Activated T-helper 17 cell treated with anti-CD3 and anti-CD28 coated beads, Interleukin-2, amount 50 U/mL, for 72 hours (primary cell): ENCODE data around the gene TMEM184A. TPM values are rescaled to one million over a fixed set of nuclear protein-coding genes. Genes with fewer than 3 reads are reported as not detected.

ENCODE experiments used
- ATAC-seq: fragments of 150-1000 bp; cut with Tn5 transposase; replicated peaks from 2 replicates; pipeline ENCODE4 v1.10.0; 2021; ENCODE audit warnings: mild to moderate bottlenecking, moderate library complexity
- H3K27ac Mint-ChIP-seq: one replicate; pipeline ENCODE4 v1.8.0; 2022; ENCODE audit warnings: mixed read lengths
- H3K27me3 Mint-ChIP-seq: one replicate; pipeline ENCODE4 v1.8.0; 2022; ENCODE audit warnings: mixed read lengths
- H3K36me3 Mint-ChIP-seq: one replicate; pipeline ENCODE4 v1.8.0; 2022; ENCODE audit warnings: low read depth, mild to moderate bottlenecking, mixed read lengths
- H3K4me1 Mint-ChIP-seq: one replicate; pipeline ENCODE4 v1.8.0; 2022; ENCODE audit warnings: mixed read lengths
- H3K4me3 Mint-ChIP-seq: one replicate; pipeline ENCODE4 v1.8.0; 2022; ENCODE audit warnings: mild to moderate bottlenecking, mixed read lengths
- H3K9me3 Mint-ChIP-seq: one replicate; pipeline ENCODE4 v1.8.0; 2022; ENCODE audit warnings: mixed read lengths
- total RNA-seq, 2 donors: library from RNA; stranded (reverse); gene quantifications; one replicate each; pipeline ENCODE4 v1.2.3, GENCODE V29; 2022

Gene TMEM184A
- total RNA-seq, 2 donors from 2014 or later, result not detected

DNA sequence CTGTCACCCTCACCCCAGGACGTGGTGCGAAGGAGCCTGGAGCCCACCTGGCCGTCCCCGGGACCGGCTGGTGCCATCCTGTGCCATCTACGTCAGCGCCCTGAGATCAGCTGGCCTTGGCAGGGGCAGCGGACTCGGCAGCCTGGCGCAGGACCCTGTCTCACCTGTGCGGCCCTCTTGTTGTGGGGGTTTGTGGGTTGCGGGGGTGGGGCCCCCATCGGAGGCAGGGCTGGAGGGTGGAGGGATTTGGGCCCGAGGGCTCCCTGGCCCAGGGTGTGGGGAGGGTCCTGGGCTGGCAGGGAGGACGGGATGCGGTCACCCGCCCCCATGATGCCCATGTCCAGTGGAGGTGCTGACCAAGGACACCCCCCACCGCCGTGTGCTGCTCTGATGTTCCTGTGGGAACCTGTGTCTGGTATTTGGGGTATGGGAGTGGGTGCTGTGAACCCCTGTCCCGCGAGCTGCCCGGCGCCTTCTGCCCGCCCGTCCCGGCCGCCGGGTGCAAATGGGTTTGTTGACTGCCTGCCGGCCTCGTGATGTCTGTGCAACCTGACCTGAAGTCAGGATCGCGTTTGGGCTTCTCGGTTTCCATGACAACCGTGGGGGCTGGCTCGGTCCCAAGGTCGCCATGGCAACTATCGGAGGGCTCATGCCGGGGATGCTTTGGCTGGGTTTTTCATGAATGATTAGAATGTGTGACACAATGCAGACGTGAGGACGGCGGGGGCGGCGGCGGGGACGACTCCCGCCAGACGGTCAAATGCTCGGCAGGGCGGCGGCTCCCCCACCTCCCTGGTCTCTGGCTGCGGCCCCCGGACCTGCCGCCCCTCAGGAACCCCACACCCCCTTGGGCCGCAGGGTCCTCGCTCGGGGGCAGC, 18.2 kb downstream of the TMEM184A start:
- H3K36me3 Mint-ChIP-seq, result peaks cover 49% of the 10 kb centered on the region
- no peak for ATAC-seq
- no peak overlapping the region for H3K4me3 Mint-ChIP-seq
- H3K27me3 Mint-ChIP-seq, result no peaks in the 10 kb centered on the region
- no peaks in the 10 kb centered on the region for H3K9me3 Mint-ChIP-seq
- peaks cover 12% of the 10 kb centered on the region for H3K4me1 Mint-ChIP-seq
- no peak overlapping the region for H3K27ac Mint-ChIP-seq

DNA sequence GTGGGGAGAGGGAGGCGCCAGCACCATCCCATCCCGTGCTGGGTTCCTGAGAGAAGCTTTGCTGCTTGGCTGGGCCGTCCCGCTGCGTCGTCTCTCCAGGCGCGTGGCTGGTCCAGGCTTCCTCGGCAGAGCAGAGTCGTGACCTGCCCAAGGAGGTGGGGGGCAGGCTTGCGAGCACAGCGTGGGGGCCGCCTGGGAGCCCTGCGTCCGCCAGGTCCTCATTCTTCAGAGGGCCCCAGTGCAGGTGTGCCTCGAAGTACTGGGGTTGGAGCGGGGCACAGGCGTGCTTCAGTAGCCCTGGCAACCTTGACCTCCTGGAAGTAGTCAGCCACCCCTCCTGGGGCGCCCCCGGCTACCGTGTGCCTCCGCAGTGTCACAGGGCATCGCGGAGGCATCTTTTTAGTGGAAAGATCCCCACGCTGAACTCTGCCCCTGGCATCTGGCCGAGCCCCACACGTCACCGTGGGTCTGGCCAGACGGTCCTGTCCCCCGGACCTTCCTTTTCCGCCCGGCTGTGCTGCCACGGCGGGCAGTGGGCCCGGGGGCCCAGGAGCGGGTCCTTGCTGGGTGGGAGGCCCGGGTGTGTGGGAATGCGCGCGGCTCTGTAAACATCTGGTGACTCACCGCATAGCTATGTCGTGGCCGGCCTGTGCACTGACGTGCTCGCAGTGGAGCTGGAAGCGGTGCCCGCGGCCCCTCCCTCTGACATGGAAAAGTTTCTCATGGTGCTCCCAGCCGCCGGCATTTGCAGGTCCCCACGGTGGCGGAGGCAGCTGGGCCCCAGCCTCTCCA, 19.1 kb downstream of the TMEM184A start:
- H3K4me1 Mint-ChIP-seq, result peaks cover 12% of the 10 kb centered on the region
- H3K27me3 Mint-ChIP-seq, result no peaks in the 10 kb centered on the region
- ATAC-seq, result no peak
- no peak overlapping the region for H3K4me3 Mint-ChIP-seq
- peaks cover 47% of the 10 kb centered on the region for H3K36me3 Mint-ChIP-seq
- H3K9me3 Mint-ChIP-seq, result no peaks in the 10 kb centered on the region
- H3K27ac Mint-ChIP-seq, result no peak overlapping the region

DNA sequence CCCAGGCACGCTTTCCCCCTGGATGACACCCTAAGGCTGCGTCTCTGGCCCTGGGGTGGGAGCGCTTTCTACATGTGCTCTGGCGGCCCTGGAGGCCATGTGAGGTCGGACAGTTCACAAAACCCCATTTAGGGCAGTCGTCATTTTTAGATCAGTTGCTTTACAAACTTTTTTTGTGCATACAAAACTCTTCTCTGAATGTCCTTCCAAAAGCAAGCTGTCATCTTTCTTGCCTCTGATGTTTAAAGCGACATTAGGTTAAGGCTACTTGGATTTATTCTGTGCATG, 19.6 kb downstream of the TMEM184A start:
- H3K36me3 Mint-ChIP-seq, result peaks cover 49% of the 10 kb centered on the region
- no peaks in the 10 kb centered on the region for H3K9me3 Mint-ChIP-seq
- no peak overlapping the region for H3K27ac Mint-ChIP-seq
- ATAC-seq, result no peak
- no peaks in the 10 kb centered on the region for H3K27me3 Mint-ChIP-seq
- peaks cover 12% of the 10 kb centered on the region for H3K4me1 Mint-ChIP-seq
- H3K4me3 Mint-ChIP-seq, result no peak overlapping the region

DNA sequence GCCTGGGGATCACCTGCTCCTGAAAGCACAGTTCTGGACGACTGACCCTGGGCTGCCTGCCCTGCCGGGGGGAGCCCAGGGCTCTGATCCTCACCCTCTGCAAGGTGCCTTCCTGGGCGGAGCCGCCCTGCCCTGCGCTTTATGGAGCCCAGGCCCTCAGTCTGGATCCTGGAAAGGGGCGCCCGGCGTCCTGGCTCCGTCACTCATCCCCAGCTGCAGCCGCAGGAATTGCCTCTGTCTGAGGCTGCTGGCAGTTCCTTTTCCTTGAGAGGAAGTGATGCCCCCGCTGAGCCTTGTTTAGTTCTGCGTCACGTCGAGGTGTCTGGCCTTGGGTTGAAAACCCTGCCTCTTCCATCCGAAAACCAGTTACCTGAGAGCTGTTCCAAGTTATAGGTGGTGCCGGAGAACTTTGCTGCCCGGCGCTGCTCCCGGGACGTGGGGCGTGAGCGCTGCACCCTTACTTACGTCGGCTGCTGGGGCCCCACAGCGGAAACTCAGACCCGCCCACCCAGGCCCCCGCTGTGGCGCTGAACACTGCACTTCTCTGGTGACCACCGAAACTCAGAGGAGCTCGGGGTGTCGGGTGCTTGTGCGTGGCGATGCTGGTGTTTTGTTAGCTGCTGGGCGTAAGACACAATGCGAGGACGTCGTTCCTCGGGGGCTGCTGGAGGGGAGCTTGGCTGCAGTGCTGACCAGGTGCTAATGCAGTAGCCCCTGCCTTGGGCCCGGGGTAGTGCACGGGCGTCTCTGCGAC, 20.1 kb downstream of the TMEM184A start:
- no peaks in the 10 kb centered on the region for H3K27me3 Mint-ChIP-seq
- no peak for ATAC-seq
- peaks cover 12% of the 10 kb centered on the region for H3K4me1 Mint-ChIP-seq
- peaks cover 44% of the 10 kb centered on the region for H3K36me3 Mint-ChIP-seq
- H3K4me3 Mint-ChIP-seq, result no peak overlapping the region
- no peak overlapping the region for H3K27ac Mint-ChIP-seq
- H3K9me3 Mint-ChIP-seq, result no peaks in the 10 kb centered on the region

DNA sequence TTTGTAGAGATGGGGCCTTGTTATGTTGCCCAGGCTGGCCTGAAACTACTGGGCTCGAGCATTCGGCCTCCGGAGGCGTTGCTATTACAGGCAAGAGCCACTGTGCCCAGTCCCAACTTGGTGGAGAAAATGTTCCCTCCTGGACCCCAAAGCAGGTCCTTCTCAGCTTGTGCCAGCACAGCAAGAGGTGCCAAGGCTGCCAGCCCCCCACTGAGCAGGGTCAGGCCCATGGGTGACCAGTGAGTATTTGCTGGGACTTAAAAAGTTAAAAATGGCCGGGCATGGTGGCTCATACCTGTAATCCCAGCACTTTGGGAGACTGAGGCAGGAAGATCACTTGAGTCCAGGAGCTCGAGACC, 20.9 kb downstream of the TMEM184A start:
- Mint-ChIP-seq H3K4me1 (peaks cover 12% of the 10 kb centered on the region), H3K9me3 (no peaks in the 10 kb centered on the region), H3K27me3 (no peaks in the 10 kb centered on the region), H3K27ac (no peak overlapping the region), H3K4me3 (no peak overlapping the region), H3K36me3 (peaks cover 39% of the 10 kb centered on the region)
- no peak for ATAC-seq

DNA sequence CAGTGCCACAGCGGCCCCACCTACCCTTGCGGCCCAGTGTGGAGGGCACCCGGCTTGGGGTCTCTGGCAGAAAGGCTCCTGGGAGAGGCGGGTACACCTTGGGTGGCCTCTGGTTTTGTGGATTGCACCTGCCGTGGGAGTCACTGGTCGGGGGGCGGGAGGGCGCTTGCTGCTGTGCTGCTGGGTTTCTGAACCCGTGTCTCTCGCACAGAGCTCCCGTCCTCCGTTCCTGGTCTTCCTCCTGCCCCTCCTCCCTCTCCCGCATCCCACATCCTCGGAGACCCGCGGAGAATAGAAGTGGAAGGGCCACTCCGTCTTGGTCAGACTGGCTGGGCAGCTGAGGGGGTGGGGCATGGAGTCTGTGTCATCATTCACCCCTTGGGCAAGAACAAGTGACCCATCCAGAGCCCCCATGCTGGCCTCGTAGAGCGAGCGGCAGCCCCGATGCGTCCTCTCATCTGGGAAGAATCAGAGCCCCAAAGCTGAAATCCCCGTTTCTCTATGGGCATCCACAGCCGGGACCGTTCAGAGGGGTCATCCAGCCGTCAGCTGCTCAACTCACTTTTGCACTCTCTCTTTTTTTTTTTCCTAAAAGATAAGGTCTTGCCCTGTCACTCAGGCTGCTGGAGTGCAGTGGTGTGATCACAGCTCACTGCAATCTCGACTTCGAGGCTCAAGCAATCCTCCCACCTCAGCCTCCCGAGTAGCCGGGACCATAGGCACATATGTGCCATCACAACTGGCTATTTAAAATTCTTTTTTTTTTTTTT, 21.5 kb downstream of the TMEM184A start:
- H3K27ac Mint-ChIP-seq, result no peak overlapping the region

DNA sequence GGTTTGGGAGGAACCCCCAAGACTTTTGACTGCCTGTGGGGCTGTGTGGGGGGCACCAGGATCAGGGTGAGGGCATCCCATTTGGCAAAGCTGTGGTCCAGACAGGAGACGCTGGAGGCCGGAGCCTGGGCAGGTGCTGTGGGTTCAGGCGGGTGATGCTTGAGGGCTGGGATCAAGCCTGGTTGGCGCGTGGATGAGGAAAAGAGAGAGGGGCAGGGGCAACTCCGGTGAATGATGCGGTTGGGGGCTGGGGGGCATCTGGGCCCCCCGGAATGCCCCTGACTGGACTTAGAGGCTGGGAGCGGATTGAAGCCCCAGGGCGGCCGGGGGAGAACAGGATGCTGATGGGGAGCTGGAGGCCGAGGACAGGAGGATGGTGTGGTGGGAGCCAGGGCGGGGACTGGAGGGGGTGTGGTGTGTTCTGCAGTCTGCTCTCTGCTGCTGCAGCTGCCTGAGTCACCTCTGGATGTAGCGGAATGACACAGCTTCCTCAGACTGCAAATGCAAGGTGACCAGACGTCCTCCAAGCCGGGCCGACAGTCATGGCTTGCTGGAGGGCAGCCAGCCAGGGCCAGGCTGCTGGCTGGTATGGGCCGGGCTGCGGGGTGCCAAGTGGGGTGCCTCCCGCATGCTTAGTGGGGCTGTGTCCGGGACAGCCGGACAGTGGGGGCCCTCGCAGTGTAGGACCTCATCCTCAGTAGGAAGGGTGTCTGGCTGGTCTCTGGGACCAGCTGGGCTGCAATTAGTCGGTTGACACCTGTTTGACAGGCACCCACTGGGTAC, 22.3 kb downstream of the TMEM184A start:
- H3K4me3 Mint-ChIP-seq, result peak overlapping the region; percentile 93
- peaks cover 12% of the 10 kb centered on the region for H3K4me1 Mint-ChIP-seq
- no peaks in the 10 kb centered on the region for H3K27me3 Mint-ChIP-seq
- peak; percentile 69 for ATAC-seq
- H3K9me3 Mint-ChIP-seq, result no peaks in the 10 kb centered on the region
- H3K27ac Mint-ChIP-seq, result peak overlapping the region; percentile 89
- peaks cover 39% of the 10 kb centered on the region for H3K36me3 Mint-ChIP-seq

More for the DNA sequence above, 21.5 kb downstream of the TMEM184A start:
- Mint-ChIP-seq H3K4me1 (peaks cover 12% of the 10 kb centered on the region), H3K27me3 (no peaks in the 10 kb centered on the region), H3K9me3 (no peaks in the 10 kb centered on the region), H3K36me3 (peaks cover 39% of the 10 kb centered on the region), H3K4me3 (peak overlapping the region; percentile 93)
- ATAC-seq, result no peak

DNA sequence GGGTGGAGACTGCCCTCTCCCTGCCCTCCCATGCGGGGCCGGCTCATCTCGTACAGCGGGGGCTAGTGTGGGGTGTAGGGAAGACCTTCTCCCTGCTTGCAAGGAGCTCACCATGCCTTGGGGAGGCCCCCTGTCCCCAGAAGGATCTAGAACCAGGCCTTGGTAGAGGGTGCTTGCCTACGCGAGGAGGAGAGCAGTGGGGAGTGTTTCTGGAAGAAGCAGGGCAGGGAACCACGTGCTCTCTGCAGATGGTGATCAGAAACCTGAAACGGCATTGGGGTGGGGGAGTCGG, 22.8 kb downstream of the TMEM184A start:
- ATAC-seq, result peak; percentile 5
- peaks cover 12% of the 10 kb centered on the region for H3K4me1 Mint-ChIP-seq
- peak overlapping the region; percentile 93 for H3K4me3 Mint-ChIP-seq
- H3K27me3 Mint-ChIP-seq, result no peaks in the 10 kb centered on the region
- no peaks in the 10 kb centered on the region for H3K9me3 Mint-ChIP-seq
- peak overlapping the region; percentile 89 for H3K27ac Mint-ChIP-seq
- peaks cover 39% of the 10 kb centered on the region for H3K36me3 Mint-ChIP-seq

DNA sequence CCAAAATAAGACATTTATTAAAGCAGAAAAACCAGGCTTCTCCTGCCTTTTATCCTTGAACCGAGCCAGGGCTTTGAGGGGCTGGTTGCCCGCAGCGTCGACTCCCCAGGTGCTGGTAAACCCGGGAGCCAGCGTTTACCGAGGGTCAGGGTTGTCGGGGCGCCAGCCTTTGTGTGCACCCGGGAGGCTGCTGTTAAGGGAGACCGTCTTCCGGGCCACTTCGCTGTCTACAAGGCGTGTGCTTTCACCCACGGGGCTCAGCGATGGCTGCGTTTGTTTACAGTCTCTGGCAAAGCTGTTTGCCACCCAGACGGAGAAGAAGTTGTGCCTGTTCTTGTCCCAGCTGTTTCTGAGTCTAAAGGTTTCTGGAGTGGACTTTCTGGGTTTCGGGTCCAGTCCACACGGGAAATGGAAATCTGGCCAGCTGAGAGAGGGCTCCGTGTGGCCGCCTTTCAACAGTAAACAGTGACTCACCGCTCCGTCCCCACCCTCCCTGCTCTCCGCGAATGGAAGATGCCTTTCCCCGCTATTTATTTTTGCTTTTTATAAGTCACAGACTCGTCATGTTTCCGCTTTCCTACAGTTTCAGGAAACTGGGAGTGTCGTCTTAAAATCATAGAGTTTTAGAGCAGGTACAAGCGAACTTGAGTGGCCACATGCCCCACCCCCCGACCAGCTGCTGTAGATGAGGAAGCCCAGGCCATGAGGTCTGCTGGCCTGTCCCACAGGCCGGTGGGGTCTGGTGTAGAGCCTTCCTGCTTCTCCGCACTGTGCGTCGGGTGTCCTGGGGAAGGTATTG, 23.4 kb downstream of the TMEM184A start:
- Mint-ChIP-seq H3K4me1 (peaks cover 12% of the 10 kb centered on the region), H3K27ac (peak overlapping the region; percentile 89), H3K9me3 (no peaks in the 10 kb centered on the region)

DNA sequence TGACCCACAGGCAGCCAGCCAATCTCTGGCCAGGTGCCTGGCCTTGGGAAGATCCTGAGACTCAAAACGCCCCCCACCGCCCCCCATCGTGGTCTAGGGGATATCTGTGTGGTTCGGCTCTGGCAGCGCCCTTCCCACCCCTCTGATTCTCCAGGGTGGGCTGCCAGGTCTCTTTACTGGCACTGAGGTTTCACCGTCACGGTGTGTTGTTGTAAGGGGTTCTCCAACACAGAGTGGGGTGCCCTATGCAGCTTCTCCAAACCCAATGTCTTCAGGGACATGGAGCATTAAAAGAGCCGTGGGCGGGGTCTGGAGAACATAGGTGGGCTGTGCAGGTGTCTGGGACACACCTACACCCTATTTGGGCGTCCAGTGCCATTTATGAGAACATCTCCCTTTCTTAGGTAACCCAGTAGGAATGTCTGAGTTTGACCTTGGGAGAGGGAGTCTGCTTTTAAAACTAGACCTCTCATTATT, 24.0 kb downstream of the TMEM184A start:
- Mint-ChIP-seq H3K27ac (peak overlapping the region; percentile 89), H3K4me3 (peak overlapping the region; percentile 93), H3K4me1 (peaks cover 12% of the 10 kb centered on the region), H3K36me3 (peaks cover 39% of the 10 kb centered on the region), H3K9me3 (no peaks in the 10 kb centered on the region), H3K27me3 (no peaks in the 10 kb centered on the region)
- ATAC-seq, result no peak

More for the DNA sequence above, 23.4 kb downstream of the TMEM184A start:
- Mint-ChIP-seq H3K27me3 (no peaks in the 10 kb centered on the region), H3K36me3 (peaks cover 39% of the 10 kb centered on the region), H3K4me3 (peak overlapping the region; percentile 93)
- peak; percentile 75 for ATAC-seq

DNA sequence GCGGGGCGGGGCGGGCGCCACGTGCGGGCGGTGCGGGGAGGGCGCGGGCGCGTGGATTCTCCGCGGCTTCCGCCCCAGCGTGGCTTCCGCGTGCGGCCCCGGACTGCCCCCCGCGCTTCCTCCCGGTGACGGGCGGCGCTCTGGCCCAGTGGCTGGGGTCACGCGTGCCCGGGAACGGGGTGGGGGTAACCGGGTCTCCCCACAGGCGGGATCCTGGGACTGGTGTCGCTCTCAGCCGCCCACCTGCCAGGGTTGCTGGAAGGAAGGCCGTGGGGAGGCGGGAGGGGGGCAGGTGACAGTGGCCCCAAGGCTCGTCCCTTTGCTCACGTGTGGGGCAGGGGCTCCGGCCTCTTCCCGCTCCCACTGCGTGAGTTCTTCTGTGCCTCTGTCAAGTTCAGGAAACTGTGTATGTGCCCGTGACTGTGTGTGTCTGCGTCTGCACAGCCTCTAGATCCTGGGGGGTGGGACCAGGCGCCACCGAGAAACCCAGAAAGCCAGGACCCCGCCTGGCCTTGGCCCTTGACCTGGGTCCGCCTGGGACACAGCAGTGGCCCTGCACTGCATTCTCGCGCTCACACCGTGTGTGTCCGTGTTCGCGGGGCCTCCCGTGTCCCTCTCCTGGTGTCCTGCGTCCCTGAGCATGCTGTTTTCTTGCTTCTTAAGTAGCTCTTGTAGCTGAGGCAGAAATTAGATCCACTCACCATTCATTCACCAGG, 24.6 kb downstream of the TMEM184A start:
- Mint-ChIP-seq H3K4me3 (peak overlapping the region; percentile 93), H3K27me3 (peaks cover 4% of the 10 kb centered on the region), H3K9me3 (no peaks in the 10 kb centered on the region), H3K36me3 (peaks cover 34% of the 10 kb centered on the region), H3K27ac (peak overlapping the region; percentile 89), H3K4me1 (peaks cover 12% of the 10 kb centered on the region)
- peak; percentile 11 for ATAC-seq

DNA sequence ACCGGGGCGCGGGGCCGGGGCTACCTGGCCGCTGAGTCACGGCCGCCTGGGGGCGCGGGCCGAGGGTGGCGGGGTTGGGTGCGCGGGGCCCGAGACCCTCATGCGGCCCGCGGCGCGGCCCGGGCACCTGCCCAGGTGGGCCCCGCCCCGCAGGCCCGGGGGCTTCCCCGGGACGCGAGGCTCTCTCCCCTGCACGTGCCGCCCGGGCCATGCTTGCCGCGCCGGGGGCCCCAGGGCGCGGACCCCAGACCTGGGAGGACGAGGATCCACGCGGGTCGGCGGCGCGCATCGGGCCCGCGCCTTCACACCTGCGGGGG, 25.1 kb downstream of the TMEM184A start:
- no peak overlapping the region for H3K4me3 Mint-ChIP-seq
- H3K9me3 Mint-ChIP-seq, result no peaks in the 10 kb centered on the region
- H3K27ac Mint-ChIP-seq, result no peak overlapping the region
- H3K27me3 Mint-ChIP-seq, result peaks cover 4% of the 10 kb centered on the region
- ATAC-seq, result no peak
- H3K36me3 Mint-ChIP-seq, result peaks cover 30% of the 10 kb centered on the region
- peaks cover 12% of the 10 kb centered on the region for H3K4me1 Mint-ChIP-seq
